Heart left ventricle (tissue), 16 donors: ENCODE measurements around the gene PRR35. TPM values are rescaled to one million over a fixed set of nuclear protein-coding genes. Genes with fewer than 3 reads are reported as not detected.

Source experiments
- ATAC-seq, 4 donors: fragments of 200-7000 bp; cut with Tn5 transposase; one replicate each; pipeline ENCODE4 v1.9.1; 2020 to 2022; ENCODE audit warnings: moderate library complexity in 4 of 4, mild to moderate bottlenecking in 3 of 4, moderate number of reproducible peaks in 1 of 4
- DNase-seq, 5 donors: peaks; one replicate each; pipeline ENCODE4 v3.0.0-alpha.2; 2020
- H3K27ac ChIP-seq, 12 donors: fragments of 200-600 bp; sonication (generic) in 4 of 12; one replicate each; pipeline versions ENCODE4 v1.5.0 to v1.8.0; 2016 to 2022; ENCODE audit warnings: mild to moderate bottlenecking in 2 of 12
- H3K27me3 ChIP-seq, 9 donors: fragments of 200-600 bp; sonication (generic) in 2 of 9; one replicate each; pipeline versions ENCODE4 v1.5.1 to v1.8.0; 2016 to 2022; ENCODE audit warnings: mild to moderate bottlenecking in 3 of 9
- H3K36me3 ChIP-seq, 9 donors: fragments of 200-600 bp; sonication (generic) in 2 of 9; one replicate each; pipeline versions ENCODE4 v1.5.0 to v1.8.0; 2018 to 2022; ENCODE audit warnings: mild to moderate bottlenecking in 2 of 9
- H3K4me1 ChIP-seq, 12 donors: fragments of 200-600 bp; sonication (generic) in 4 of 12; one replicate each; pipeline versions ENCODE4 v1.5.0 to v1.8.0; 2016 to 2022; ENCODE audit warnings: mild to moderate bottlenecking in 3 of 12
- H3K4me3 ChIP-seq, 12 donors: fragments of 200-600 bp; sonication (generic) in 4 of 12; one replicate each; pipeline versions ENCODE4 v1.5.0 to v1.8.0; 2017 to 2022; ENCODE audit warnings: mild to moderate bottlenecking in 9 of 12, moderate library complexity in 4 of 12
- H3K9me3 ChIP-seq, 12 donors: fragments of 200-600 bp; sonication (generic) in 4 of 12; one replicate each; pipeline versions ENCODE4 v1.5.0 to v1.8.0; 2016 to 2022; ENCODE audit warnings: mild to moderate bottlenecking in 1 of 12
- POLR2A ChIP-seq, 2 donors: fragments of 450-650 bp; IDR thresholded peaks; one replicate each; pipeline ENCODE4 v1.6.1; 2017; ENCODE audit warnings: antibody characterized with exemption in 2 of 2, mild to moderate bottlenecking in 2 of 2, moderate library complexity in 2 of 2
- WGBS, 4 donors: extraction: QIAGEN DNeasy Blood & Tissue Kit in 2 of 4; methylation state at CpG; one replicate each; pipeline versions ENCODE4 v1.1.5 to v1.1.7; 2013 to 2018; 5-methylcytosine and 5-hydroxymethylcytosine counted together
- intact Hi-C, 10 donors: fragments of 100-400 bp; cut with DNase I; formaldehyde crosslinking; loops; one replicate each; pipeline versions ENCODE4 v1.11.1 to v1.14.2; 2022
- polyA plus RNA-seq, 2 donors: library from polyadenylated mRNA; stranded (reverse); fragments of 200-250 nt; gene quantifications; one replicate each; pipeline ENCODE4 v1.2.3, GENCODE V29; 2013
- total RNA-seq, 9 donors: library from RNA; depleted of rRNA in 2 of 9; stranded (reverse); fragments of >200 nt in 2 of 9; fragmentation: NEBNext Ultra II Directional in 3 of 9; extraction: Animal tissue kit (Norgen Biotek cat#: 25700) in 3 of 9; gene quantifications; one replicate each; pipeline versions ENCODE4 v1.1.0 to v1.2.4, GENCODE V29; 2016 to 2023
- TF ChIP-seq, protein P1 (sequence below), 12 donors: fragments of 200-600 bp; sonication (generic) in 4 of 12; IDR thresholded peaks; one replicate each; pipeline versions ENCODE4 v1.5.0 to v1.8.0; 2018 to 2022; ENCODE audit warnings: antibody characterized with exemption in 12 of 12, mild to moderate bottlenecking in 5 of 12
- donor health status: ischemic (EF 13 %, LVEDD 7.1; RV severe dilation, severe dysfunction).
- donor health status: healthy with polysubstance abuse.
- donor health status: DM: no; HTN: yes; CAD: no.
- donor health status: DM: no; HTN: no; CAD: no.
- donor health status: ischemic (EF 25% LVEDD 6.9; RV normal size, moderate dysfunction).
- donor health status: ischemic (EF 25% LVEDD 5.7; RV mildly dilated, moderate dysfunction).
- donor health status: healthy.
- donor health status: DM: yes; HTN: yes; CAD: no.
- donor health status: ischemic (EF 35%, LVEDD 5.7; RV mildly dilated, moderate dysfunction).
- donor health status: nonischemic (EF 11% LVEDD 7.7; RV severe dilation, severe dysfunction).
- donor health status: DM: yes; HTN: yes; CAD: no.
- donor health status: PGD.
- donor health status: ischemic (EF 29% LVEDD 5.4; RV normal size, mild dysfunction).
- donor health status: nonischemic (EF 23%, LVEDD 6.1; RV moderate dilation, normal function).

PRR35 gene
- total and polyA plus RNA-seq, 11 donors, result not detected

GRCh38 chr16:553601-554296 is 6.4 kb upstream of the PRR35 start:
- Histone ChIP-seq H3K27ac (no peak overlapping the region), H3K36me3 (peaks cover 0 to 46% (median 25%) of the 10 kb centered on the region in 9 donors), H3K4me1 (peaks cover 0 to 2% (median 0%) of the 10 kb centered on the region in 12 donors), H3K4me3 (no peak overlapping the region), H3K9me3 (no peaks in the 10 kb centered on the region), H3K27me3 (peaks cover 0 to 7% (median 0%) of the 10 kb centered on the region in 9 donors)
- intact Hi-C loops, result no loop called here
- ATAC-seq (no peak), DNase-seq (no peak)
- WGBS, 4 donors, result 93 to 97% (median 95%) methylated on average over 10 to 33 of the region's 33 CpGs
- TF ChIP-seq, protein P1, sequence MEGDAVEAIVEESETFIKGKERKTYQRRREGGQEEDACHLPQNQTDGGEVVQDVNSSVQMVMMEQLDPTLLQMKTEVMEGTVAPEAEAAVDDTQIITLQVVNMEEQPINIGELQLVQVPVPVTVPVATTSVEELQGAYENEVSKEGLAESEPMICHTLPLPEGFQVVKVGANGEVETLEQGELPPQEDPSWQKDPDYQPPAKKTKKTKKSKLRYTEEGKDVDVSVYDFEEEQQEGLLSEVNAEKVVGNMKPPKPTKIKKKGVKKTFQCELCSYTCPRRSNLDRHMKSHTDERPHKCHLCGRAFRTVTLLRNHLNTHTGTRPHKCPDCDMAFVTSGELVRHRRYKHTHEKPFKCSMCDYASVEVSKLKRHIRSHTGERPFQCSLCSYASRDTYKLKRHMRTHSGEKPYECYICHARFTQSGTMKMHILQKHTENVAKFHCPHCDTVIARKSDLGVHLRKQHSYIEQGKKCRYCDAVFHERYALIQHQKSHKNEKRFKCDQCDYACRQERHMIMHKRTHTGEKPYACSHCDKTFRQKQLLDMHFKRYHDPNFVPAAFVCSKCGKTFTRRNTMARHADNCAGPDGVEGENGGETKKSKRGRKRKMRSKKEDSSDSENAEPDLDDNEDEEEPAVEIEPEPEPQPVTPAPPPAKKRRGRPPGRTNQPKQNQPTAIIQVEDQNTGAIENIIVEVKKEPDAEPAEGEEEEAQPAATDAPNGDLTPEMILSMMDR (IDR thresholded peaks at IDR 0.05), result no peak
- TF ChIP-seq POLR2A (IDR thresholded peaks at IDR 0.05), result no peak

DNA sequence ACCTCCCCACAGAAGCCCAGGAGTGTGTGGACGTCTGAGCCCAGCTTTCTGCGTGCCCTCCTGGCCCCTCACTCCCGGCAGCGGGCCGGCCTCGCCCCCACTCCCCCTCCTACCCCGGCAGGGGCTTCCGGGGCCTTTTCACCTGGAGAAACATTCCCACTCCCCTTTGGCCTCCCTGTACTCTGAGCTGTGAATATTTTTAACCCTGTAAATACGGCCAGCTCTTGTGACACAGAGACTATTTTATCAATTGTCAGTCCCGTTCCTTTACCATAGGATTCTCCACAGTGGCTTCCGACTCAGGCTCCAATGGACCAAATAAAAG is 5.9 kb upstream of the PRR35 start:
- peaks cover under 1 to 12% (median 3%) of the 10 kb centered on the region in 9 donors for H3K27me3 ChIP-seq
- no peak for TF ChIP-seq POLR2A (IDR thresholded peaks at IDR 0.05)
- TF ChIP-seq, protein P1 (IDR thresholded peaks at IDR 0.05), result no peak
- H3K4me1 ChIP-seq, result peaks cover 0 to 7% (median 0%) of the 10 kb centered on the region in 12 donors
- no peak overlapping the region for H3K27ac ChIP-seq
- WGBS, 4 donors, result 89 to 92% (median 90%) methylated on average over 10 to 11 of the region's 11 CpGs
- DNase-seq, result no peak
- H3K36me3 ChIP-seq, result peaks cover 0 to 41% (median 21%) of the 10 kb centered on the region in 9 donors
- intact Hi-C loops, result no loop called here
- no peak for ATAC-seq
- no peaks in the 10 kb centered on the region for H3K9me3 ChIP-seq
- no peak overlapping the region for H3K4me3 ChIP-seq

DNA sequence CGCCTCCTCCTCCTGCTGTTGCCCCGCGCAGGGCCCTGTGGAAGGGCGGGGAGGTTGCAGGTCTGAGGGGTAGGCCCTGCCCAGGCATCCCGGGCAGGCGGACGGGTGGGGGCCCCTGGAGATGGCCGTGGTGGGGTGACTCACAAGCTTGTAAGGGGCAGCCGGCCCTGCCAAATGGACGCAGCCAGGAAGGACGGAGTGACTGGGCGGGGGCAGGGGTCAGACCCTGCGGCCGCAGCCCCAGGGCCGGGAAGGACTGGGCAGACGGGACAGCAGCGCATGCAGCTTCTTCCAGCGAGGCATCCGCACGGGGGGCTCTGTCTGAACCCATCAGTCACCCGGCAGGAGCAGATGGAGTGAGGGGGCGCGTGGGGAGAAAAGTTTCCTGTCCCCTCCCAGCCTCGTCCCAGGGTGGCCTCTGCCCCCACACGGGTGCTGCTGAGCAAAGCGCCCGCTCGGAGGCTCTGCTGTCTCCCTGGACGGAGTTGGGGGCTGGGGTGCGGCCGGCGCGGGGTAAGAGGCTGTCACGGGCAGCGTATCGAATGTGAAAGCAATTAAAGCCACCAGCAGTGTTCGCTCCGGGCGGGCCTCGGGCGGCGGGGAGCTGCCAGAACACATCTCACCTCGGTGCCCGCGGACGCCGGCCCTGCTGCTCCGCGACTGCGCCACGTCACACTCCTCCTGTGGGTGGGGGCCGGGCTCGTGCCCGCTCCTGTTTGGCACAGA is 5.4 kb upstream of the PRR35 start:
- Histone ChIP-seq H3K4me1 (peaks cover 0 to 12% (median 0%) of the 10 kb centered on the region in 12 donors), H3K36me3 (peaks cover 0 to 36% (median 16%) of the 10 kb centered on the region in 9 donors), H3K27ac (no peak overlapping the region), H3K4me3 (no peak overlapping the region), H3K9me3 (no peaks in the 10 kb centered on the region), H3K27me3 (peaks cover 6 to 17% (median 8%) of the 10 kb centered on the region in 9 donors)
- WGBS, 4 donors, result 85 to 92% (median 87%) methylated on average over 28 to 54 of the region's 54 CpGs
- DNase-seq (no peak), ATAC-seq (no peak)
- TF ChIP-seq, protein P1 (IDR thresholded peaks at IDR 0.05), result no peak
- TF ChIP-seq POLR2A (IDR thresholded peaks at IDR 0.05), result no peak
- intact Hi-C loops, result no loop called here
